Stimulated activated CD4-positive, alpha-beta T cell treated with anti-CD3 and anti-CD28 coated beads, Interleukin-12 subunit alpha, Interleukin-12 subunit beta, amount 100 ng/mL, for 24 hours (primary cell): ENCODE measurements around the gene SNX32.

ENCODE experiments used
- DNase-seq, 2 experiments: peaks; one replicate each; pipeline ENCODE4 v3.0.0-alpha.2; 2020; ENCODE audit warnings: low read depth in 2 of 2

SNX32 gene

DNA sequence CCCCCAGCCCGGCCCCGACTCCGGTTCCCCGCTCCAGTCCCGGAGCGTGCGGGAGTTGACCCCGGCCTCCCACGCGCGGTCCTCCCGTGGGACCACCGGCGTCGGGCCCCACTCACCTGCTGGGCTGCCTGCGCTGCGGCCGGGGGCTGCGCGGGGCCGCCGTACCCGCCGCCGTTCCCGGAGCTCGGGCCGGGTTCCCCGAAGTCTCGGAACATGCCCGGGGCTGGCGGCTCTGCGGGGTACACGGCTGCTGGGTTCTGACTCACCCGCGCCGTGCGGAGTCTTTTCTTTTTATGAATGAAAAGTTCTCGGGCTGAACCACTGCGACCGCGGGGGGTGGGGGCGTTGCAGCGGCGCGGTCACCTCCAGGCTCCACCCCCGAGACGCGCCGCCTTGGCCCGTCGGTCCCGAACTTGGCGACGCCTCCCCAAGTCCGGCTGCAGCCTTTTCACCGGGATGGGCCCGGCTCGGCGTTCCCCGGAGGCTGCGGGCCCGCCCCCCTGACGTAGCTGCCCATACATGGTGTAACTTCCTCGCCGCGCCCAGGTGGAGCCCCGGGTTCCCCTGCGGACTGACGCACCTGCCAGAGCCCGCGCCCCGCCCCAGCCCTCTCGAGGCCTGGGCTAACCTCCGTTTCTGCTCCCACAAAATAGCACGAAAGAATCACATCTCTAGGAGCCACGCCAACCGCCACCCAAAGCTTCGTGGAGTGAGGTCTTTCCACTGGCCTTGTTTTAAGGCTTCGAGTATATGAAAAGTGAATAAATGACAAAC is 66.5 kb downstream of the SNX32 start, which contains the start of gene FOSL1:
FOSL1 (minus strand) TSS at position 264 of the 774 bp plus-strand sequence; CDS start at position 215, 49 bp downstream.
- DNase-seq = peak; percentile 83 to 93

- DNase-seq = no peak
These were observed 67.1 kb downstream of the SNX32 start for GRCh38 chr11:65900899-65901180.

DNA sequence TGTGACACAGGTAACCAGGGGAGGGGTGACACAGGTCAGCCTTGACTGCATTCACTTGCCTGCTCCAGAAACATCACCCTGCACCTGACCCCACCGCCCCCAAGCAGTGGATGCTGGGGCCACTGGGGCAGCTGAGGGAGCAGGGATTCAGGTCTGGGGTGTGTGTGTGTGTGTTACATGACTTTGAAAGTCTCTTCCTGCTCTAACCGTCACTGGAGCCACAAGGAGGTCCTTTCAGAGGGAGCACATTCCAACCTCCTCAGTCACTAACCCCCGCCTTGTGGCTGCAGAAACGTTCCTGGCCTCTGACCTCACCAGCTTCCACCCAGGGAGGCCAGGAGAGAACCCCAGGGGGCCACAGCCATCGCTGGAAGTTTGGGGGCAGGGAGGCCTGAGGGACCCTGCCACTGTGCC is 69.3 kb downstream of the SNX32 start:
- no peak for DNase-seq
